NCI-H446 (cell line): Measurements from ENCODE around the gene CUL7.
A peak's percentile ranks its signal among the peaks of the same experiment; 100 is the strongest.
"Not testable (repeated sequence)": the region's sequence is repeated elsewhere in the genome, so short reads cannot be mapped to it uniquely, and the experiment has no call there.

Source experiments
- DNase-seq, 2 experiments: peaks; one replicate each; lab custom pipeline; 2025; lab: John Stamatoyannopoulos, UW

The CUL7 gene

DNA sequence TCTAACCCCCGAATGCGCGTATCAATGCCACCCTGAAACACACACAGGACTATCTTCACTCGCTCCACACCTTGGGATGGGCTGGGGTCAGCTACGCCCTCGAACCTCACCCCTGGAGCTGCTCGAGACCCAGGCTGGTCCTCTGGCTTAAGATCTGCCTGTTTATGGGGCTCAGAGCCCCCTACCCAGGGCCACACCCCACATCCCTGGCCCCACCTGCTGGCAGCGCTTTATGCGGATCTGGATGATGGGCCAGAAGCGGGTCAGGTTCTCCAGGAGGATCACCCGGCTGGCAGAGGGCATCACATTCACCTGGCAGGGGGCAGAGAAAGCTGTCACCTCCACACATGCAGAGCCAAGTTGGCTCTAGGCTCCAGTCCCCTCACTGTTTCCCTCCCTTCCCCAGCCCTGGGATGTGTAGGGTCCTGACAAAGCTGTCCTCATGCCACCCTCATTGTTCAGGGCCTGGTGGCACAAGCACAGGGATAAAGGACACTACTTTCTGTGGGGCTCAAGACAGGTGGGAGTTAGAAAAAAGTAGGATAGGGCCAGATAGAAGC lies 8.2 kb downstream of the CUL7 start:
- DNase-seq: no peak

DNA sequence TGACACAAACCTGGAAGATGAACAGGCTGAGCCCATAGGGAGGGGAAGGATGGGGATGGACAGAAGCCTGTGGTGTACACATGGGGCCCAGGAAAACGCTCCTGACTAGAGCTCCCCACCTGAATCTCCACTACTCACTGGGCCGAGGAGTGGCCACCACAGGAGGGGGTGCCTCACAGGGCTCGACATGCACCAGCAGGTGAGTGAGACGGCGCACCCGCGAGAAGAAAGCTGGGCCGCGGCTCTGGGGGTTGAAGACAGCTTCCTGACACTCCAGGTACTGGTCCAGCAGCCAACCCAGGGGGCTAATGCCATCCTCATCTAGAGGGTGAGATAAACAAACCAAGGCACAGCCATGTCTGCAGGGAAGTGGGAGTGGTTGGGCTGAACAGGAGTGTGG lies 10.3 kb downstream of the CUL7 start:
- no peak for DNase-seq

DNA sequence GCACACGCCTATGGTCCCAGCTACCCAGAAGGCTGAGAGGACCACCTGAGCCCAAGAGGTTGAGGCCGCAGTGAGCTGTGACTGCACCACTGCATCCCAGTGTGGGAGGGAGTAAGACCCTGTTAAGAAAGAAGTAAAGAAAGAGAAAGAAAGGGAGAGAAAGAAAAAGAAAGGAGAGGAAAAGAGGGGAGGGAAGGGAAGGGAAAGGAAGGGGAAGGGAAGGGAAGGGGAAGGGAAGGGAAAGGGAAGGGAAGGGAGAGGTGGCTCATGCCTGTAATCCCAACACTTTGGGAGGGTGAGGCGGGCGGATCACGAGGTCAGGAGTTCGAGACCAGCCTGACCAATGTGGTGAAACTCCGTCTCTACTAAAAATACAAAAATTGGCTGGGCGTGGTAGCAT lies 12.2 kb downstream of the CUL7 start:
- not testable (repeated sequence) for DNase-seq

DNA sequence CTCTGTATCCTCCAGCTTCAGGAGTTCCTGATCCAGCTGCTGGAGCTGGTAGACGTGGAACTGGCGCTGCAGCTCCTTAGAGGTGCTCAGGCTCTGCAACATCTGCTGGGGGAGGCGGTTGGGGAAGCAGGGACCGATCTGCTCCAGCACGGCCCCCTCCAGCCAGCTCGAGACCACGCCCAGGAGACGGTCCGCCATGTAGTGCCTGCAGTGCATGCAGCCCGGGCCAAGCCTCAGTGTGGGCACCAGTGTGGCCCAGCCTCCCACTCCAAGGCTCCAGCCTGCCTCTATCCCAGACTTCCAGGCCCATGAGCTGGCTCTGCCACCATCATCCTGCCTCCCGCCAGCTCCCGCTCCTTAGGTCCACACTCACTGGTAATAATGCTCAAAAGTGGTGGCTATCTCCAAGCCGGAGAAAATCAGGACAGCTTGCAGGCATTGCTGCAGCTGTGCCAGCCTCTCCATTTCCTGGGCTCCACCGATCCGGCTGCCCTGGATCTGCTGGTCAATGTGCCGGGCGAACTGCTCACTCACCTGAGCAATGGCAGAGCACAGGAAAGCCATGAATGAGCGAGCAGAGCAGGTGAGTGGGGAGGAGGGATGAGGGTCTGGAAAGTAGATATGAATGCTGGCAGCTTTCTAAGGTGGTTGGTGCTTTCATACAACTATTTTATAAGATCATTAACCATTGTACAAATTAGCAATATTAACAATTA lies 13.0 kb downstream of the CUL7 start:
- no peak for DNase-seq

DNA sequence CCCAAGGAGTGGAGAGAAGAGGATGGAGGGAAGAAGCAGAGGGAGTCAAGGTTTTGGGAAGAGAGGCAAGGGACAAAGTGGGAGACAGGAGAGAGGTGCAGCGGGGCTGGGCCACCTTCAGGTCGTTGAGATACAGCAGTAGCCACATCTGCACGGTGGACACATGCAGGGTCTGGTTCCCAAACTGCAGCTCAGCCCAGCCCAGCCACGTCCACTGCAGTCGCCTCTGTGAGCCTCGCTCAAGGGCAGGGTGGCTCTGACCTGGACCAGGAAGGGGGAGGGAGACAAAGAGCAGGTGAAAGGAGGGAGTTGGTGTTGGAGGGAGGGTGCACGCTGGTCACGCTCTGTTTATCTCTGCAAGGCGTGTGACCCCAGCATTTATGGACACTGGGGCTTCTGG lies 14.9 kb downstream of the CUL7 start:
- DNase-seq: no peak

DNA sequence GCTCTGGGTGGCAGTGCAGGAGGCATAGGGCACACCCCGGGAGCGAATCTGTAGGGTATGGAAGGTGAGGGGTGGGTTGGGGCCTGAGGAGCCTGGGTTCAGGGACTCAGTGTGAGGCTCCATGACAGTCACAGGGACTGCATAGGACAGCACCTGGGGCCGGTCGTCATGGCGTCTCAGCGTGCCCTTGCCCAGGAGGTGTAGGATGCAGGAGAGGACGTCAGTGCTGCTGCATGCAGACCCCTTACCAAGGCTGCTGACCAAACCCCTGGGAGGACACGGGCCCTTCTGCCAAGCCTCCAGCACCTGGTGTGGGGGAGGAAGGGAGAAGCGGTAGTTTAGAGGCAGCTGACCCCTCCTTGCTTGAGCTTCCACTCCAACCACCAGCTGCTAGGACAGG lies 15.9 kb downstream of the CUL7 start:
- no peak for DNase-seq

DNA sequence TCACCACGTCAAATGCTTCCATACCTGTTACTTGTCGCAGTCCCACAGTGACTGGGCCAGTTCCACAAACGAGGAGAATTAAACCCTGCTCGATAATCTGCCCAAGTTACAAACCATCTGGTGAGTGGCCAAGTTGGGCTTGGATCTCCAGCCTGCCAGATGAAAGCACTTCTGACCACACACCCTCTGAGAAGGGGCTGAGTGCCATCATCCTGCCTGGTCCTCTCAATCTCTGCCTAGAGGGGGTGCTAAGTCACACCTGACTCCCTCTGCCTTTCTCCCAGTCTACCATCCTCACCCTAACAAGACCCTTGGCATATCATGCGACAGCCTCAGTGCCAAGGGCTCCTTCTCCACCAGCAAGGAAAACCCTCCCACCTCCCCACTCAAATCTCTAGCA lies 16.5 kb downstream of the CUL7 start:
- DNase-seq: no peak

DNA sequence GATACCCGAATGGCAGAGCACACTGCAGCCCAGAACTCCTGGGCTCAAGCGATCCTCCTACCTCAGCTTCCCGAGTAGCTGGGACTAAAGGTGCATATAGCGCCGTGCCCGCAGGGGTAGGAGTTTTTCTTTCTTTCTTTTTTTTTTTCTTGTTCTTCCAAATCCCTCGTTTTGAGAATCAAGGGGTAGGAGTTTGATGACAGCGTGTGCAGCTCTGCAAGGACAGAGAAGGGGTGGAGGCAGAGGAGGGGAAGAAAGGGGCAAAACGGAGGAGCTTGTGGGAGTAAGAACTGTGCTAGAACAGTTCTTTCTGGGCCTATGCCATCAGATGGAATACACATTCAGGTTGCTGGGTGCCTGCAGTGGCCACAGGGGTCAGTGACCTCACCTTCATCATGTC lies 16.9 kb downstream of the CUL7 start:
- no peak for DNase-seq

DNA sequence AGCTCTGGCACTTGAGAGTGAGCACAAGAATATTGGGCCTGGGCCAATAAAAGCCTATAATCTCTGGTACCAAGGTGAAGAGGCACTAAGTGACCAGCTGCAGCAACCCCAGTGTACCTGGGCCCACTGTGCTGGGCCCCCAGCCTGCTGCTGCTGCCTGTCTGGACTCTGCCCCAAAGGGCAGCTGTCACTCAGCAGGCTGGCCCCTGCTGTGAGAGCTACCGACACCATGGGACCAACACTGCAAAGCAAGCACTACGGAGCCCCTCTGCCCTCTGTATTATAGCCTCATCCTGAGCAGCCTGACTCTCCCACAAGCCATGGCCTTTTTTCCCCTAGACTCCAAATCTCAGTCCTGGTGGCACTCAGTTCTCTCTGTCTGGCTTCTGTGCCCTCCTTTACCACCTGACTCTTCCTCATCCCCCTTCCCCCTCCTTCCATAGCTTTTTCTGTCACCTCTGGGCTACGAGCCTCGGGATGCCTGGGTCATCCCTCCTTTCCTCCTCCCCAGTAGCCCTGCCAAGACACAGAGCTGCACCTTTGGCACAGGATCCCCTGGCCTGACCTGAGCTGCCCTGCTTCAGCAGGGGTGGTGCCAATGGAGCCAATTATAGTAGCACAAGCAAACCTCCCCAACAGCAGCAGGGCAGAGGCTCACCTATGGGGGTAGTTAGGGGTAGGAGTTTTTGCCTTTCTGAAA lies 18.0 kb downstream of the CUL7 start:
- no peak for DNase-seq

DNA sequence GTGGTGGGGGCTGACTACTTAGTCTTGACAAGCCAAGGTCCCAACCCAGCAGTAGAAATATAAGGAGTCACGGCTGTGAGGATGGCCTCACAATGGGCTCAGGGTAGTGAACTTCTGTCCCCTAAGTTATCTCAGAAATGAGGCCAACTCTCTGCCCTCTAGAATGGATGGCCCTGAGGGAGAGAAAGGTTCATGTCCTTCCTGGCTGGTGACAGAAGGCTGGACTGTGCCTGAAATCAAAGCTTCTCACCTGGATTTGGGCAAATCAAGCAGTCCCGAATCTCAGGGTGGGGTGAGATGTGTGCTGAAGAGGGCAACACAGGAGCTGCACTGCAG lies 19.5 kb downstream of the CUL7 start:
- no peak for DNase-seq

DNA sequence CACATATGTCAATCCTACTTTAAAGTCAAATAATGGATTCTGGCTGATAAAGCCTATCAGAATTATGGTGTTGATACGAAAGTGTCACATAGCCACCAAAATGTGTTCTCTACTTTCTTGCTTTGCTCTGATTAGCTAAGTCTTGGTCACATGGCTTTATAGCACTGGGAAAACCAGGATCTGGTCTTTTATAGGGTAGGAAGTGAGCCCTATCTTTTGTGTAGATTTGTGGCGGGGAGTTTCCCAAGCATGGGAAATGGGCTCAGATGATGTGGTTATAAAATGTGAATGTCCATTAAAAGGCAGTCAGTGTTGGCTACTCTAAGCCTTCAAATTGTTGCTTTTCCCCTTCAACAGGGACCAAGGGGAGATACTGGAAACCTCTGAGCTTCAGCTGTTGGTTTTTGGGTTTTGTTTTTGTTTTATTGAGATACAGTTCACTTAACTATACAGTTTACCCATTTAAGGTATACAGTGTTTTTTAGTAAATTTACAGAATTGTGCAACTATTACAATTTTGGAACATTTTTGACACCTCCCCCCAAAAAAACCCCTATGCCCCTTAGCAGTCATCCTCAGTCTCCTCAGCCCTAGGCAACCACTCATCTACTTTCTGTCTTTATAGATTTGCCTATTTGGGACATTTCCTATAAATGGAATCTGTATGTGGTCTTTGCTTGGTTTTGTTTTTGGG lies 20.0 kb downstream of the CUL7 start:
- DNase-seq: no peak

DNA sequence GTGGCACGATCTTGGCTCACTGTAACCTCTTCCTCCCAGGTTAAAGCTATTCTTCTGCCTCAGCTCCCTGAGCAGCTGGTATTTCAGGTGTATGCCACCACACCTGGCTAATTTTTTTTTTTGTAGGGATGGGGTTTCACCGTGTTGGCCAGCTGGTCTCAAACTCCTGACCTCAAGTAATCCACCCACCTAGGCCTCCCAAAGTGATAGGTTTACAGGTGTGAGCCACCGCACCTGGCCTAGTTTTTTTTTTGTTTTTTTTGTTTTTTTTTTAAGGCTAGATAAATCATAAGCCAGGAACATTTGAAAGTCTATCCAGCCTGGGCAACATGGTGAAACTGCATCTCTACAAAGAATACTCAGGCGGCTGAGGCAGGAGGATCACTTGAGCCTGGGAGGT lies 21.3 kb downstream of the CUL7 start:
- no peak for DNase-seq

DNA sequence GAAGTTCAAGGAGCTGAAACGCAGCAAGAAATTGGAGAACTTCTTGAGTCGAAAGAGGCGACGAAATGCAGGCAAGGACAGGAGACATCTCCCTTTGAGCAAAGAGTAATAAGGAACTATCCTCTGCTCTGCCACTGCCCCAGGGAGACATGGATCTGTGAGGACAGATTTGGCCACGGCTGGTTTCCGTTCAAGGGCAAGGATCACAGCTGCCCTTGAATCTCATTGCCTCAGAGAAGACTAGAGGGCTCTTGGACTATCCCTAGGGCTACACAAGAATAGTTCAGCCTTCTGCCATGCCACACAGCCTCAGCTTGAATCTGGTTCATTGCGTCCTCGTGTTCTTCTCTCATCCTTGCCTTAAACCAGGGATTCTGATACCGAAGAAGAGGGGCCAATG lies 24.5 kb downstream of the CUL7 start:
- DNase-seq: no peak

DNA sequence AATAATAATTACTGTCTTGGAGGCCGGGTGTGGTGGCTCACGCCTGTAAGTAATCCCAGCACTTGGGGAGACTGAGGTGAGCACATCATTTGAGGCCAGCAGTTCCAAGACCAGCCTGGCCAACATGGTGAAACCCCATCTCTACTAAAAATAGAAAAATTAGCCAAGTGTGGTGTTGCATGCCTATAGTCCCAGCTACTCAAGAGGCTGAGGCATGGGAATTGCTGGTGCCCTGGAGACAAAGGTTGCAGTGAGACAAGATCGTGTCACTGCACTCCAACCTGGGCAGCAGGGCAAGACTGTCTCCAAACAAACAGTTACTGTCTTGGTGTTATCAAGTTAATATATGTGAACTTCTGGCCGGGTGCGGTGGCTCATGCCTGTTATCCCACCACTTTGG lies 27.3 kb downstream of the CUL7 start:
- DNase-seq: no peak

DNA sequence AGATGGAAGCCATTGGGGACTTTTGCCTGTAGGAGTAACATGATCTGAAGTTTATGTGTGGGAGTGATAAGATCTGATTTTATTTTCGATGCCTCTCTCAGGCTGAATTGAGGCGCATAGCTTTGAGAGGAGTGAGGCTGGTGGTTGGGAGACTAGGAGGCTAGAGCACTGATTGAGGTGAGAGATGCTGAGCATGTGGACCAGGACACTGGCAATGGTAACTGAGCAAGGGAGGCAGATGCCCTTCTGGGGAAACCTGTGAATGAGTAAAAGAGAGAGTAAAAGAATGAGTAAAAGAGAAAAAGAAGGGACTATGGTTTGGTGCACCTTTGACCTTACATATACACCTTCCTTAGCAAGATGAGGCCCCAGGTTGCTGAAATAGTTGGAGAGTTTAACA lies 29.2 kb downstream of the CUL7 start:
- DNase-seq: no peak

DNA sequence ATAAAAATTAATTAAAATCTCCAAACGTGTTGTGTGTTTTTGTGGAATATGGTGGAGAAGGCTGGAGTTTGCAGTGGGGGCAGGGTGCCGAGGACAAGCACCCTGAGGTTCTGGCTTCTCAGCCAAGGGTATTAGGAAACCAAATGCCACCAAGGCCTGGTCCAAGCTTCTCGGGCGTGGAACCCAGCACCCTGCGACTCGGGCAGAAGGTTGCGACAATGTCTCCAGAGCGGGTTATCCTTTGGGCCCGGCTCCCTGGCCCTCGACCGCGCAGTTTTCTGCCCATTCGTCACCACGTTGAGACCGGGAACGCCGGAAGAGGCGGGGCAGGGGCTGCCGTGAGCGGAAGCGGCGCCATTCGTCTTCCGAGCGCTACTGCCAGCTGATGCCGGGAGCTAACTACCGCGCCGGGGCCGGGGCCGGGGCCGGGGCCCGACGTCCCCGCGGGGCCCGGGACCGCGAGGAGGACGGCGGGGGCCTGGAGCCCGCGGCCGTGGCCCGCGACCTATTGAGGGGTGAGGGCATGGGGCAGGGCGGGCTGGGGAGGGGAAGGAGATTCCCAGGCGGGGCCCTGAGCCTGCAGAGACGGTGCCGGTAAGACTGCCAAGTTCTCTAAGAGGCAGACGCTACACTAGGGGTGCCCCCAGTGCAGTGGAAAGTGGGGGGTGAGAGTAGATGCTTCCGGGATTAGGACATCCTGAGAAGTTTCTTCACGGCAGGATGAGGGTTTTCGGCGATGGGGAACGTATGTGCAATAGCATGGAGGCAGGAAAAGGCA lies 32.2 kb downstream of the CUL7 start, which contains the start of gene RRP36:
TSS of gene RRP36 (plus strand) at position 354 of the 778 bp plus-strand sequence. CDS start at position 386, 32 bp downstream.
- peak; percentile 40 to 82 for DNase-seq

DNA sequence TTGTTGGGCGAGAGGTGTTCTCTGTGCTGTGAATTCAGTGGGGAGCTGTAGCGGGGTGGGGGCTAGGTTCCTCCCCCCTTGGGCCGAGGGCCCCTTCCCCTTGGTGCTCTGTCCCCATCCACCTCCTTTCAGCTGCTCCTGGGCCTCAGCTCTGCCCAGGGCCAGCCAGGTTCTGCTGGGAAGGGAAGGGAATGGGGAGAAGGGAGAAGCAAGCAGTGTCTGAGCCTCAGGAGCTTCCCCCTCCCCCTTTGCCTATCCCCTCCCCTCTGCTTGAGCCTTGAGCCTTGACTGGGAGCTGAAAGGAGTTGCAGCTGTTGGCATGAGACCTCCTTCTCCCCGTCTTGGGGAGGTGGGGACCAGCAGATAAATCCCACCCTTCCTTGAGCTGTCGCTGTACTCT lies 32.8 kb downstream of the CUL7 start:
- DNase-seq: no peak

DNA sequence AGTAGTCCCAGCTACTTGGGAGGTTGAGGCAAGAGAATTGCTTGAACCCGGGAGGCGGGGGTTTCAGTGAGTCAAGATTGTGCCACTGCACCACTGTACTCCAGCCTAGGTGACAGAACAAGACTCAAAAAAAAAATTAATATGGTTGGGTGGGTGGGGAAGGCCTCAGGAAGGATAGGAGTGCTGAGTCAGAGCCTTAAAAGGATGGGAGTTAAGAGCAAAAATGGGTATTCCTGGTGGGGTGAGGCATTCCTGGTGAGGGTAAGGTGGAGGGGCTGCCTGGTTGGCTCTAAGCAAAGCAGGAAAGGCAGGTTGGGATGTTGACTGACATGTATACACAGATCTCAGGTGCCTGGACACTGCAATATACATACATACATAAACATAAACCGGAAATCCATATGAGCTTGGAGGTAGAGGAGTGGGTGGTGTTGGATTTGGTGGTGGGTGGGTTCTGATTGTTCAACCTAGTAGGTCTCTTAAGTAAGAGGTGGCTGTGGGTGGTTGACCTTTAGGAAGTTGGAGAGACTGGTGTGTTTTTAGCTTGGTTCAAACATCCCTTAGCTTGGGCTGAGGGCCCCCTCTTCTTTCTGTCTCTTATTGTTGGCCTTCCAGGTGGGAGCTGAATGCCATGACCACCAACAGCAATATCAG lies 33.5 kb downstream of the CUL7 start:
- no peak for DNase-seq

DNA sequence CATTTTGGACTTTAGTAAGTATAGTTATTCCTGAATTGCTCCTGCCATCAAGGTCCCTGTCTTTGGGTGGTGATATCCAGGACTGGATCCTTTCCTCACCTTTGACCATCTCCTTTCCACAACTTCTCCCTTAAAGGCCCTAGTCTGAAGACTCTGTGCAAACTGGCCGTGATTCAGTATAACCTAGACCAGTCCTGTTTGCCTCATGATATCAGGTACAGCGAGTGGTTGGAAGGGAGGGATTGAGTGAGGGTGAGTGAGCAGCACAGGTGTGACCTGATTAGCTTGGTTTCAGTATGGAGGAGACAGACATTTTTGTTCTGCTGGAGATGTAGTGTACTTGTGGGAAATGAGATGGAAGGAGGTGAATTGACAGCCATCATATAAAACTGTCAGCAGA lies 34.5 kb downstream of the CUL7 start:
- DNase-seq: no peak

DNA sequence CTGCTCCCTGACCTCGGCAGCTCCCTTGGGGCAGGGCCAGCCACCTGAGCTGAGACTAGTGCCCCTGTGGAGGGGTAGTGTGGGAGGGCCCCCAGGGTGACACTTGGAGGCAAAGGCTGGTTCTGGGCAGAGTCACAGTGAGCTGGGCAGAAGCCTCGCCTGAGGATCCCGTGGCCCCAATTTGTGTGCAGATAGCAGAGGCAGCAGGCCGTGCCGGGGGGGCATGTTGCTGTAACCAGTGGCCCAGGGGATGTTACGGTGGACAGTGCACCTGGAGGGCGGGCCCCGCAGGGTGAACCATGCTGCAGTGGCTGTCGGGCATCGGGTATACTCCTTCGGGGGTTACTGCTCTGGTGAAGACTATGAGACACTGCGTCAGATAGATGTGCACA lies 36.7 kb downstream of the CUL7 start:
- no peak for DNase-seq

DNA sequence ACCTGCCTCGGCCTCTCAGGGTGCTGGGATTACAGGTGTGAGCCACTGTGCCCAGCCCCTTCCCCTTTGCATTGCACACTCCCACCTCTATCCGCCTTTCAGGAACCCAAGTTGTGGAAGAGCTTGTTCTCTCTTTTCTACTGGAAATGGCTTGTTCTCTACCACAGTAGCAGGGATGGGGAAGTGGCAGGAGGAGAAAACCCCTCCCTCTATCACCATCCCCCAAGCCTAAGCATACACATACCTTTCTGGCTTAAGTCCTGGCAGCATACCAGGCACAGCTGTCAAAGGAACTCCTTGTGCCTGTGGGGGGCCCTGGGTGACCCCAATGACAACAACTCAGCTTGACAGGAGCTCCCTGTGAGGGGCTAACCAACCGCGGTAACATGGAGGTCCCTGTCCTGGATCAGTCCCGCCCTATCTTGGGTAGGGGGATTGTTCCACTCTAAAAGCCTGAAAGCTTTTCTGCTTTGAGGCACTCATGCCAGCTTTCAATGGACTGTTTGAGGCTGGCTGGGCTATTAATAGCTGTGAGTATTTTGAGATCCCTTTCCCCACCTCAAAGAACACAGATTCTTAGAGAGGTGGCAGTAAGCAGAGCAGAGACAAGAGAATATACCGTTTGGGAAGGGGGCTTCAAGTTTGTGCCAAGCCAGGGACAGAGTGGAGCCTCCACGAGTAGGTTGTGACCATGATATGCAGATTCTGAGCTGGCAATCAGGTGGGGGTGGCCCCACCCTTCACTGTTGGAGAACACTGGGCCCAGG lies 37.3 kb downstream of the CUL7 start:
- no peak for DNase-seq
